ENCODE measurements around the gene ERBB4. TPM values are rescaled to one million over a fixed set of nuclear protein-coding genes. Genes with fewer than 3 reads are reported as not detected.

ERBB4 gene
- total and polyA plus RNA-seq, 2 of the 8 experiments (the other 6 are each of a cell fraction or from before 2014, with no cell fraction given), result 0.34 to 1.3 TPM

DNA sequence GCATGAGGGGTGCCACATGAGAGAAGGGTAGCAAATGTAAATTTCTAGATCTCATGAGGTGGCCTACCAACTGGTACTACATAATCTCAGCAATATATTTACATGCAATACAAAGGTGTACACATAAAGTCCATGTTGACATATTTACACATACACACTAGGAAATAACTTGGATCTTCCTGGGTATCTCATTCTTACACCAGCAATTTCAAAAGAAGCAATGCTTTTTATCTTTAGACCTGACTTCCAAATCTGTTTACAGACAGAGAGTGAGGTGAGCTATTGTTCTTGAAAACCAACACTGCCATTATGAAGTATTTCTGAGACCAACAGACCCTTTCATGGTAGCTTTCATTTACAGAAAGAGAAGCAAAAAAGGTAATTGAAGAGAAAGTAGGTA lies 184.2 kb downstream of the ERBB4 start:
- Histone ChIP-seq H3K9ac (replicated peaks in 1 of 4; ENCODE audit: extremely low read depth in 1 of 4, low read depth in 3 of 4, low read length in 3 of 4) (no peak overlapping the region), H3K4me3 (ENCODE audit: extremely low read depth in 1 of 4, insufficient read depth in 2 of 4, low read depth in 3 of 4, low read length in 4 of 4) (no peak overlapping the region), H2BK120ac (replicated peaks; ENCODE audit: low read depth, low read length) (no peak overlapping the region), H3K79me2 (ENCODE audit: control insufficient read depth in 1 of 2, insufficient read depth in 2 of 2, low read length in 2 of 2) (no peaks in the 10 kb centered on the region), H2BK12ac (ENCODE audit: low read depth, low read length) (no peak overlapping the region), H3K79me1 (ENCODE audit: low read depth, low read length) (no peaks in the 10 kb centered on the region), H2AFZ (ENCODE audit: low read length) (no peak overlapping the region), H3K23ac (ENCODE audit: insufficient read length) (no peak overlapping the region), H4K8ac (ENCODE audit: extremely low read depth, insufficient read depth, low read length) (no peak overlapping the region), H2BK15ac (ENCODE audit: low read length) (no peak overlapping the region), H4K5ac (ENCODE audit: insufficient read length, low read depth, low read length) (no peak overlapping the region), H2BK5ac (ENCODE audit: low read depth, low read length) (no peak overlapping the region), H2BK20ac (ENCODE audit: low read length) (no peak overlapping the region), H3K9me3 (ENCODE audit: insufficient read depth in 2 of 2, low read depth in 1 of 2, low read length in 1 of 2) (no peaks in the 10 kb centered on the region), H4K91ac (replicated peaks; ENCODE audit: insufficient read length, low read length) (no peak overlapping the region), H2AK5ac (ENCODE audit: low read depth, low read length) (no peak overlapping the region), H3K14ac (ENCODE audit: insufficient read length) (no peak overlapping the region), H3K4me1 (replicated peaks in 1 of 4; ENCODE audit: control insufficient read depth in 3 of 4, insufficient read depth in 4 of 4, low read length in 3 of 4) (no peaks in the 10 kb centered on the region), H3K18ac (ENCODE audit: extremely low read depth, low read length) (no peak overlapping the region), H4K20me1 (replicated peaks in 1 of 2; ENCODE audit: control insufficient read depth in 1 of 2, insufficient read depth in 2 of 2, low read length in 2 of 2) (no peaks in the 10 kb centered on the region), H3K36me3 (ENCODE audit: control insufficient read depth in 2 of 4, insufficient read depth in 4 of 4, low read length in 3 of 4) (no peaks in the 10 kb centered on the region), H3K56ac (replicated peaks; ENCODE audit: insufficient read length, low read depth, low read length) (no peak overlapping the region), H3K27me3 (replicated peaks in 1 of 4; ENCODE audit: control insufficient read depth in 3 of 4, extremely low read depth in 1 of 4, insufficient read depth in 3 of 4, low read length in 3 of 4) (no peaks in the 10 kb centered on the region), H3K4ac (replicated peaks; ENCODE audit: insufficient read length, low read depth, low read length) (no peak overlapping the region), H3K27ac (ENCODE audit: low read depth, low read length) (no peak overlapping the region), H3K23me2 (ENCODE audit: low read depth, low read length) (no peaks in the 10 kb centered on the region), H3K4me2 (ENCODE audit: insufficient read depth in 1 of 2, low read depth in 2 of 2, low read length in 2 of 2) (no peak overlapping the region)
- POLR2A ChIA-PET (ENCODE audit: partially characterized antibody), result no interaction called here
- no peak for FAIRE-seq
- DNase-seq (ENCODE audit: low read depth in 1 of 2, low spot score in 2 of 2), result no peak
- CTCF ChIA-PET (ENCODE audit: partially characterized antibody), result interaction anchor here (1.1 kb wide), 1 partner anchor 178 kb away, joined by 3 read pairs; no protein-coding TSS in a partner anchor
- TF ChIP-seq SP4 (IDR thresholded peaks at IDR 0.05; ENCODE audit: low read length) (no peak), MAFK (IDR thresholded peaks at IDR 0.05; ENCODE audit: low read depth, low read length) (no peak), NANOG (IDR thresholded peaks at IDR 0.05; ENCODE audit: insufficient read depth, low read depth, low read length, poor library complexity, severe bottlenecking) (no peak), SIX5 (IDR thresholded peaks at IDR 0.05; ENCODE audit: low read depth, low read length) (no peak), FOSL1 (IDR thresholded peaks at IDR 0.05; ENCODE audit: insufficient read depth, low read depth, low read length) (no peak), POLR2AphosphoS5 (IDR thresholded peaks at IDR 0.05; ENCODE audit: low read depth, low read length) (no peak), ATF3 (IDR thresholded peaks at IDR 0.05; ENCODE audit: insufficient read depth, low read depth, low read length) (no peak)
- TF ChIP-seq, protein P1, sequence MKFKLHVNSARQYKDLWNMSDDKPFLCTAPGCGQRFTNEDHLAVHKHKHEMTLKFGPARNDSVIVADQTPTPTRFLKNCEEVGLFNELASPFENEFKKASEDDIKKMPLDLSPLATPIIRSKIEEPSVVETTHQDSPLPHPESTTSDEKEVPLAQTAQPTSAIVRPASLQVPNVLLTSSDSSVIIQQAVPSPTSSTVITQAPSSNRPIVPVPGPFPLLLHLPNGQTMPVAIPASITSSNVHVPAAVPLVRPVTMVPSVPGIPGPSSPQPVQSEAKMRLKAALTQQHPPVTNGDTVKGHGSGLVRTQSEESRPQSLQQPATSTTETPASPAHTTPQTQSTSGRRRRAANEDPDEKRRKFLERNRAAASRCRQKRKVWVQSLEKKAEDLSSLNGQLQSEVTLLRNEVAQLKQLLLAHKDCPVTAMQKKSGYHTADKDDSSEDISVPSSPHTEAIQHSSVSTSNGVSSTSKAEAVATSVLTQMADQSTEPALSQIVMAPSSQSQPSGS (IDR thresholded peaks at IDR 0.05; ENCODE audit: low read length), result no peak
